ENCODE data around the gene RNF224. TPM values are rescaled to one million over a fixed set of nuclear protein-coding genes. Genes with fewer than 3 reads are reported as not detected.

Gene RNF224
- total and polyA plus RNA-seq, 2 of the 13 experiments (the other 11 are each of a cell fraction or from before 2014, with no cell fraction given), result 0.09 TPM; not detected in 1

GRCh38 chr9:137240841-137241489, 13.7 kb downstream of the RNF224 start, which contains the start of gene TUBB4B (continued):
- TF ChIP-seq HDAC6 (IDR thresholded peaks at IDR 0.05; ENCODE audit: low read depth, low read length) (no peak), ZNF850 (CRISPR knock-in tag; conservative IDR thresholded peaks at IDR 0.05) (no peak), MXD4 (CRISPR knock-in tag; IDR thresholded peaks at IDR 0.05) (peak; percentile 37; the same call in 1 of the 2 replicates), FIP1L1 (IDR thresholded peaks at IDR 0.05; ENCODE audit: borderline replicate concordance, insufficient read depth, low read depth, low read length) (no peak), SP2 (CRISPR knock-in tag; IDR thresholded peaks at IDR 0.05) (peak; percentile 98), SOX6 (IDR thresholded peaks at IDR 0.05) (no peak), SOX6 (CRISPR knock-in tag; IDR thresholded peaks at IDR 0.05) (peak; percentile 7; the same call in 1 of the 2 replicates), FOXC1 (CRISPR knock-in tag; IDR thresholded peaks at IDR 0.05; ENCODE audit: borderline replicate concordance) (no peak), ZNF761 (CRISPR knock-in tag; conservative IDR thresholded peaks at IDR 0.05) (no peak; the same call in 1 of the 2 replicates), POLR2A (IDR thresholded peaks at IDR 0.05; ENCODE audit: insufficient read depth in 1 of 2, low read depth in 2 of 2, low read length in 2 of 2) (peak in 1 of 2 experiments; percentile 99; a peak in 2 of 4 replicates), ZNF691 (CRISPR knock-in tag; IDR thresholded peaks at IDR 0.05; ENCODE audit: borderline replicate concordance, low read depth) (no peak), RARA (CRISPR knock-in tag; IDR thresholded peaks at IDR 0.05) (peak; percentile 49; the same call in 1 of the 2 replicates), BCLAF1 (IDR thresholded peaks at IDR 0.05) (no peak), GTF2F1 (IDR thresholded peaks at IDR 0.05; ENCODE audit: low read length) (peak; percentile 98), ZNF367 (CRISPR knock-in tag; IDR thresholded peaks at IDR 0.05; ENCODE audit: borderline replicate concordance) (peak; percentile 81; the same call in 1 of the 2 replicates), ZSCAN25 (CRISPR knock-in tag; IDR thresholded peaks at IDR 0.05) (no peak), RNF219 (CRISPR knock-in tag; IDR thresholded peaks at IDR 0.05) (no peak), NPAS2 (CRISPR knock-in tag; IDR thresholded peaks at IDR 0.05; ENCODE audit: borderline replicate concordance) (no peak), PAF1 (CRISPR knock-in tag; IDR thresholded peaks at IDR 0.05) (no peak), ETV5 (CRISPR knock-in tag; IDR thresholded peaks at IDR 0.05; ENCODE audit: borderline replicate concordance) (peak; percentile 31; the same call in 1 of the 2 replicates), PHB2 (IDR thresholded peaks at IDR 0.05; ENCODE audit: partially characterized antibody) (no peak), ZNF576 (CRISPR knock-in tag; IDR thresholded peaks at IDR 0.05) (no peak), DNMT1 (CRISPR knock-in tag; IDR thresholded peaks at IDR 0.05) (no peak)
